GM18505 (cell line): ENCODE measurements around the gene PRKG1.

Experiments used
- ATAC-seq: cut with Tn5 transposase; IDR thresholded peaks from one replicate; pipeline ENCODE4 v1.9.1; 2021; ENCODE audit not compliant: unreplicated experiment
- POLR2A ChIP-seq: IDR thresholded peaks from 4 replicates; pipeline ENCODE4 v1.6.1; 2011; ENCODE audit warnings: borderline replicate concordance; ENCODE audit not compliant: insufficient read depth, insufficient read length; ENCODE audit errors: extremely low read depth

The PRKG1 gene

DNA sequence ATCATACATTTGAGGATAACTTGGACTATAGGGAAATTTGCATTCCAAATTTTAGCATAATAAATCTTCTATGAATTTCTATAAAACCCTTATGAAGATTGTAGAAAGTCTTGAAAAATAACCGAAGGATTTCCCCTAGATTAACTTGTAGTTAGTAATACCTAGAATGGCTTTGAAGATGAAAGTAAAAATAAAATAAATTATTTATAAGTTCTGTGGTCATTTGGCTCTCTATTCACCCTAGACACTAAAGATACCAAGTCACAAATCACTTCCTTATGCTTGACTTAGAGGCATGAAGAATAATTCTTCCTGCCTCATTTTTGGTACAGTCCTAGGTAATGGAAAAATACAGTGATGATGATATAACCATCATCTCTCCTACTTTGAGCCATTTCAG lies 545.8 kb downstream of the PRKG1 start:
- ATAC-seq, result no peak
- no peak for TF ChIP-seq POLR2A

- no peak for TF ChIP-seq POLR2A
- ATAC-seq, result no peak
Observed at GRCh38 chr10:51624013-51624412, 549.7 kb downstream of the PRKG1 start.

DNA sequence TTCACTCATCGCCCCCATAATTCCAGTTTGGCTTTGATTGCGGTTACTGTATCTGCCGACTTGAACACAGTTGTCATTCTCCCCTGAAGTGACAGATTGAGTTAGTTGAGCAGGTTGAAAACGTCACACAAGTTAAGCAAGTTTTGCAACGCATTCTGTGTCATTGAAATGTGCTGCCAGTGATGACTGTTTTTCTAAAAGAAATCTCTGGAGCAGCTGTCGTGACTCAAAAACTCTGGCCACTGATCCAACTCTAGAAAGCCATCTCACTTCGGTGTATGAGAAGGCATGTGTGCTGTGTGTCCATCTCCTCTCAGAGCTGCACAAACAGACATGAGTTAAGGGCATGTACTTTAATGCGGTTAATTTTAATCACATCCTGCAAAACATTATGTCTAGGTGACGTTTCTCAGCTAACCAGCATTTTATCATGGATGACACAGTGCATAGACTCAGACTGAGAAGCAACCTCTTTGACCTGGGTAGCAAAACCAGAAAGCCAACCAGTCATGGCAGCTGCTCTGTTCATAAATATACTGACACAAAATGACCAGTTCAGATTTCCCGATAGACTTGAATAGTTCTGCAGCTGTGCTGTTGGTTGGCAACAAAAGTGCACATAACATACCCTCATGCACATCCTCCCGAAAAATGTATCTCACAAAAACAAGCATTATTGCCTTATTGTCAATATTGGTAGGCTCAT lies 555.8 kb downstream of the PRKG1 start:
- no peak for ATAC-seq
- TF ChIP-seq POLR2A, result no peak

DNA sequence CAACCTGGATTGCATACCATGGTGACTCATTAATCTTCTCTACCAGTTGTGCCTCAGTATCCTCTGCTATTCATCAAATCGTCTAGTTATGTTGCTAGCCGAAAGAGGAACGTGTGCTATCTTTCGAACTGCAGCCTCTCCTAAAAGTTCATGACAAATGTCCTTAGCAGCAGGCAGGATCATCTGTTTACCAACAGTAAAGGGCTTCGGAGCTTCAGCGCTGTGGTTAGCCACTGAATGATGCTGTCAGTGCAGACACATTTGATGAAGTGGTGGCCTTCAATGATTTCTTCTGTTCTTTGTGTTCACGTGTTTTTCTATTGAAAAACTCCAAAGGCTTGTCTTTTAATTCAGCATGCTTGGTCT lies 556.3 kb downstream of the PRKG1 start:
- no peak for ATAC-seq
- no peak for TF ChIP-seq POLR2A

GRCh38 chr10:51635436-51635835 lies 561.1 kb downstream of the PRKG1 start:
- no peak for ATAC-seq

GRCh38 chr10:51638211-51638610 lies 563.9 kb downstream of the PRKG1 start:
- no peak for TF ChIP-seq POLR2A
- no peak for ATAC-seq

More at GRCh38 chr10:51635436-51635835, 561.1 kb downstream of the PRKG1 start:
- TF ChIP-seq POLR2A, result no peak

DNA sequence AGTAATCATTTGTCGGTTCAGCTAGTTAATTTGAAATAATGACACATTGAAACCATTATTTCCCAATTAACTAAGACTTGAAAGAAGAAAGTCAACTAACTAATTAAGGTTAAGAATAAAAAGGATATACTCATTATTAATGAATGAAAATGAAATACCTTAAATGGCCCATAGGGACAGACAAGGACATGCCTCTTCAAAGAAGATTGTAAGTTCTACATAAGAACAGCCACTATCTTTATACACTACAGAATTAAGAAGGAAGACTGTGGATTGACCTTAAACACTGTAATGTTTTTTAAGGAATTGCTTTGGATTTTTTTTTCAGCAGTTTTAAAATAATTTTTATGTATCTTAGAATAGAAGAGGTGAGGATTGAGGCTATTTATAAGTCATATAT lies 564.5 kb downstream of the PRKG1 start:
- no peak for ATAC-seq
- no peak for TF ChIP-seq POLR2A

GRCh38 chr10:51640120-51640819 lies 566.0 kb downstream of the PRKG1 start:
- no peak for ATAC-seq
- TF ChIP-seq POLR2A, result no peak

GRCh38 chr10:51642581-51642980 lies 568.3 kb downstream of the PRKG1 start:
- no peak for ATAC-seq
- TF ChIP-seq POLR2A, result no peak

GRCh38 chr10:51643734-51644133 lies 569.4 kb downstream of the PRKG1 start:
- TF ChIP-seq POLR2A, result no peak
- no peak for ATAC-seq

DNA sequence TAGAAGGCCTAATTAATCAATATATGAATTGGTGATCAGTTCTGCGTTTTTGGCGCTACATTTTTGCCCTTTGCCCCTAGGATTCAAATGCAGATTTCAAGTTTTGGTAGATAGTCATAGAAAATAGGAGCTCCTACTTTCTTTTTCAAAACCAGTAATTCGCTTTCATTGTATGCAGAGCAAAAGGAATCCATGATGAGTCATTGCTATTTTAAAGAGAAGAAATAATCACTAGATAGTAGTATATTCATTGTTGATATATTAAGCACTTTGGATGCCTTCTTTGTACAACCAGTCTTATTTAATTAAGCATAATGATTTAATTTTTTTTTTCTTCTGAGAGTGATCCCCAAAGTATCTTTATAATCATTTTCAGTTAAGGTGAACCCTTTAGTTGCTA lies 574.8 kb downstream of the PRKG1 start:
- no peak for ATAC-seq

GRCh38 chr10:51651063-51651462 lies 576.8 kb downstream of the PRKG1 start:
- ATAC-seq, result no peak
- TF ChIP-seq POLR2A, result no peak

More for the DNA sequence above, 574.8 kb downstream of the PRKG1 start:
- no peak for TF ChIP-seq POLR2A

DNA sequence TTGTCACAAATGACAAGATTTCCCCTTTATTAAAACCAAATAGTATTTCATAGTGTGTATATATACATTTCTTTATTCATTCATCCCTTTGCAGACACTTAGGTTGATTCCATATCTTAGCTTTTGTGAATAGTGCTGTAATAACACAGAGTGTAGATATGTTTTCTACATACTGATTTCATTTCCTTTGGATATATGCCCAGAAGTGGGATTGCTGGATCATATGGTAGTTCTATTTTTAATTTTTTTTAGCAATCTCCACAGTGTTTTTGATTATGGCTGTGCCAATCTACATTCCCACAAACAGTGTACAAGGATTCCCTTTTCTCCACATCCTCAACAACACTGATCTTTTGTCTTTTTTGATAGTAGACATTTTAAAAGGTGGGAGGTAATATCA lies 578.7 kb downstream of the PRKG1 start:
- TF ChIP-seq POLR2A, result no peak
- no peak for ATAC-seq

DNA sequence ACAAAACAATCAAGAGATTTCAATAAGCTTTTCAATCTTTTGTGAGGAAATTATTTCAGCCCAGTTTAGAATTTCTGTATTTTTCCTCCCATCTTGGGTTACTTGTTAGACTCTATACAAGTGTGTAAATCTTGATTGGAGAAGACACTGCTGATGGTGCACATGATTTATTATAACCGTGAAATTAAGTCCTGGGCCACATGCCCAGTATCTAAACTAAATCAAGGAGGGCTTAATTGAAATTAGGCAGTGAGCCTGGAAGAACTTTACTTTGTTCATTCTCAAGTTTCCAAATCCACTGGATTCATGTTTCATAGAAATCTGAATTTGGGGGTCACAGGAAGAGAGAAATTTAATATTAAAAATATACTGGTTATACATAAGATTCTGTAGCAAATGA lies 580.6 kb downstream of the PRKG1 start:
- no peak for ATAC-seq
- TF ChIP-seq POLR2A, result no peak
